HG02642 (cell line): ENCODE measurements around the gene GNAS-AS1.

Experiments used
- ATAC-seq: cut with Tn5 transposase; IDR thresholded peaks from one replicate; pipeline ENCODE4 v1.9.1; 2021; ENCODE audit warnings: mild to moderate bottlenecking; ENCODE audit not compliant: unreplicated experiment, poor library complexity

GNAS-AS1 gene

GRCh38 chr20:58864346-58864745 lies 13.6 kb upstream of the GNAS-AS1 start:
- no peak for ATAC-seq

DNA sequence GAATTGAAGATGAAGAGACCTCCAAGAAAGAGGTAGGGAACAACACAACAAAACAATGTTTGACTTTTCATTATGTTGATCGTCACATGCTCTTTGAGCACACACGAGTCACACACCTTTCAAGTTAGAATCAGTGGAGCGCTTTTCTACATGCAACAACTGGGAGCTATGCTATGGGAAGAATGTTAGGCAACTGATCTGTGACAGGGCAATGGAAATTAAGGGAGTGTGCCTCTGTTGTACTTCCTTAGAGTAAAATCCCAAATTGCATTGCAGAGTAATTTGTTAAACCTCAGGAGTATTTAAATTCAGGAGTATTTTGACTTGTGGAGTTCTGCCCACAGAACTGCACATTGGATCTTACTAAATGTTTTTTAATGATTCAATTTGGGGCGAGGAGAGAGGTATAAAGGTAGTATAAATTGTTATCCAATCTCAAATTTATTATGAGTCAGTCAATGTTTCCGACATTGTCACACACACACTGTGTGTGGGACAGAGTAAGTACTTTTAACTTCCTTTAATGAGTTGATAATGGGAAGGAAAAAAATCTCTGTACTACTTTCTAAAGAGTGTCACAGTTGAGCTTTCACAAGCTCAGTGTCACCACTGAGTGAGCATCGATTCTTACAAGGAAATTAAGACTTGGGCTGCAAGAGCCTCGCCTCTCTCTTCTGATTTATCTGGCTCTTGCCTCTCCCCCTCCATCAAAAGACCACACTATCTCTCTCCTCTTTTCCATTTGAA lies 12.5 kb upstream of the GNAS-AS1 start:
- no peak for ATAC-seq

GRCh38 chr20:58855506-58856389 lies 5.0 kb upstream of the GNAS-AS1 start:
- ATAC-seq, result no peak

GRCh38 chr20:58854638-58855471 lies 4.2 kb upstream of the GNAS-AS1 start:
- ATAC-seq, result no peak

GRCh38 chr20:58853976-58854637 lies 3.4 kb upstream of the GNAS-AS1 start:
- ATAC-seq, result no peak

- no peak for ATAC-seq
These were observed 2.8 kb upstream of the GNAS-AS1 start for GRCh38 chr20:58853466-58853865.

- ATAC-seq, result no peak
These were observed 2.0 kb upstream of the GNAS-AS1 start, which contains the start of gene GNAS for GRCh38 chr20:58852543-58853271. Gene GNAS (plus strand): TSS chr20:58852716.

GRCh38 chr20:58851969-58852458 lies 1.3 kb upstream of the GNAS-AS1 start:
- no peak for ATAC-seq

- no peak for ATAC-seq
These were observed 693 bp upstream of the GNAS-AS1 start for GRCh38 chr20:58851221-58851968.

- no peak for ATAC-seq
These were observed 3.2 kb downstream of the GNAS-AS1 start for GRCh38 chr20:58847463-58847862.

DNA sequence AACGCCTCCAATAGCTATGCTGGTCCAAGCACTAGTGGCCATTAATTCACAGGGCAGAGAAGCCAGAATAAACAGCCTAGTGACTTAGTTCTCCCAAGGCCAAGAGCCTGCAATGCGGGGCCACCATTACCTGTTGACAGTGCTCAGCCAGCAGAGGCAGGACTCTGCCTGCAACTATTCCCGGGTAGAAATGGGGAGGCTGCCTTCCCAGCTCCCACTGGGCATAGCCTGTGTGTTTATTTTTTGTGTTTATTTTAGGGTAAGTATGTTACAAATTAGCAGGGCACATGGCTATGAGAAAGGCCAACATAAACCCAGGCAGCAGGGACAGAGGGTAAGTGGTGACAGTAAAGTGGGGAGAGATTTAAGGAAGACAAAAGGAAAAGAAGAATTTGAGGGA lies 5.0 kb downstream of the GNAS-AS1 start:
- no peak for ATAC-seq

GRCh38 chr20:58843128-58843556 lies 7.6 kb downstream of the GNAS-AS1 start:
- no peak for ATAC-seq

- ATAC-seq, result no peak
These were observed 8.4 kb downstream of the GNAS-AS1 start for GRCh38 chr20:58842276-58842675.

DNA sequence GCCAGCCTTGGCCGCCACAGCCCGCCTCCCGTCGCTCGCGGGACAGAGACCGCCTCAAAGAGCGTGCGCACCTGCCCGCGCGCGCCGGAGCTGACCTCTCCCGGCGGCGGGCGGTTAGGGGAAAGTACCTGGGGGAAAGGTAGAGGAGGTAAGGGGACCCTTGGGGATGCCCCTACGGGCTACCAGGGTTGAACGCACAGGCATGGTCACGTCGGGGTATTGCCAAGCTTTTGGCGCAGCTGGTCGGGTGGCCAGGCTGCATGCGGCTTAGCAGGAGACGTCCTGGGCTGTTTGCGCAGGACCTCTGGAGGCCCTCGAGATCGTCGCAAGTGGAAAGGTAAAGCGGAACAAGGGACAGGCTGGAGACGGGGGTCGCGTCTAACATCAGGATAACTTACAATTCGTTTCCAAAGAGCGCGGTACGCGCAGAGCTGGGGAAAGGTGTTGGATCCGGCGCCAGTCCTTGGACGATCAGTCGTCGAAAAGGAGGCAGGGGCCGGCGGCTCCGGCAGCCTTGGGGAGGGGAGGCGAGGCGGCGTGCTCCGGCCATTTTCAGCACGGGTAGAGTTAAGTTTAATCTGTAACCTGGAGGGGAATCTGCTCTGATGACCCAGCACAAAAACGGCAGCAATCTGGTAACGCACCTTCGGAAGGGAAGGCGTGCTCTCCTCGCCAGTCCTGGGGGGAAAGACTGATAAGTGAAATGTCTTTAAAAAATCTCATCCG lies 9.0 kb downstream of the GNAS-AS1 start:
- ATAC-seq, result no peak

DNA sequence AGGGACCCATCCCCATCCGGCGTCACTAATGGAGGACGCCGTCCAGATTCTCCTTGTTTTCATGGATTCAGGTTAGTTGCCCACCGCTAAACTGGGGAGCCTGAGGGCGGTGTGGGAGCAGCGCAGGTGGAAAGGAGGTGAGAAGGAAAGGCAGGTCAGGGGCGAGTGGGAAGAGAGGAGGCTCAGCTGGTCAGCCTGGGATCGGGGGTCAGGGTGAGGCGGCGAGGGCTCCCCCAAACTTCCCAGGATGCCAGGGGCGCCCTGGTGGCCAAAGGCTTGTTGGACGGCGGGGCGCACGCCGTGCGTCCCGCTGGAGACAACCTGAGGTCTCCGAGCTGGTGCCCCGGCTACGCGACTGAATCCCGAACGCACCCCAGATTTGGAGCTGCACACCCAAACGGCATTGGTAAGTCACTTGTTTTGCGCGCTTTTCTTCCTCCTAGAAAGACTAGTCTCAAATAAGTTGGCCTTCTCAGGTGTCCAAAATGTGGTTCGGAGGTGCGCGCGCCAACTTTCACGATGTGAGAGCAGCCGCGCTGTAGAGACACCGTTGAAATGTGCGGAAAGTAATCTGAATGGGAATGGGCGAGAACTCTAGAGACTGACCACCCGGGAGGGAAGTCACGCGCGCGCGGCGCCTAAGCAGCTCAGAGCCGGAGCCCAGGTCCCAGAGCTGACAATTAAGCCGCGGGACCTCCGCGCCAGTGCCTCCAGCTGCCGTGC lies 9.7 kb downstream of the GNAS-AS1 start:
- ATAC-seq, result no peak

- no peak for ATAC-seq
These were observed 10.5 kb downstream of the GNAS-AS1 start for GRCh38 chr20:58839991-58840747.

DNA sequence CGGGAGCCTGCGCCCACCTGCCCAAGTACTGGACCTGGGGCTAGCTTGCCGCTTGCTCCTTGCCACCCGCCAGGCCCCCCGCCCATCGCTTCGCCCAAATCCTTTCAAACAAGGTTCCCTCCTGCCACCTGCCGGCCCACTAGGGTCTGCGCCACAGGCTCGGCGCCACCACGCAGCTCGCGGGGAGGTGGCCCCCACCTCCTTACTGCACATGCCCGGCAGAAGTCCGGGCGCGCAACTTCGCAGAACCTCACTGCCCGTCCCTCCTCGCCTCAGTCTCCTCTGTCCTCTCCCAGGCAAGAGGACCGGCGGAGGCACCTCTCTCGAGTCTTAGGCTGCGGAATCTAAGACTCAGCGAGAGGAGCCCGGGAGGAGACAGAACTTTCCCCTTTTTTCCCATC lies 11.2 kb downstream of the GNAS-AS1 start:
- ATAC-seq, result no peak
